Measurements from ENCODE around the gene PSMB7. TPM values are rescaled to one million over a fixed set of nuclear protein-coding genes. Genes with fewer than 3 reads are reported as not detected.

The PSMB7 gene
- total and polyA plus RNA-seq, 4 donors: 86.1 to 194 (median 149) TPM

DNA sequence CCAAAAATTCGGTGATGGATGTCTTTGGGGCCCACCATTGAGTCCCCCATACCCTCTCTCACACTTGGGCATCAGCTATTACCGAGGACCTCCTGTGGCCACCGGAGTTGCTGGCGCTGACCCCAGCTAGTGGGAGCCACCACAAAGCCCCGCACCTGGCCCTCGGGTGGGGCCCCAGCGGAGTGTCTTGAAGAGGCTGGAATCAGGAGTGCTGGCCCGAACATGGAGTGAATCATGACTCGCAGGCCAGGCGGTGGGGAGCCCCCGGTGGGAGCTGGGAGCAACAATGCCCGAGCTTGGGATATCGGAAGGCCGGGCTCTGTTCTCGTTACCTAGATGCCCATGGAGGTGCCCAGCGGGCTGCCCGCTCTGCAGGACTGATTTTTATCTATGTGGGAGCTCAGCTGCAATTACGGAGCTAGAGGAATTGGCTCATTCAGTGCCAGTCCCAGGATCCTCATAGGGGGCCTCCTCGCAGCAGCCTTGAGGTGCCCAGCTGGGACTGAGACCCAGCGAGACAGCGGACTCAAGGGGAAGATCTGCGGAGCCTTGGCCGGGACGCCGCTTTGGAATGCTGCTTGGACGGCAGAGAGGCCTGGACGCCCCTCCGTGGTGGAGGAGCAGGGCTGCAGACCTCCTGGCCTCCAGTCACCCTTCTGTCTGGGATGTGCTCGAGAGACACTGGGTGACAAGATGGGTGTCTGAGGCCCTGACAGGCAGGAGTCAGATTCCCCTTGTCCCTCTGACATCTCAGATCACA, 70.8 kb downstream of the PSMB7 start:
- no peak overlapping the region for H3K27ac ChIP-seq (ENCODE audit: low read depth in 1 of 2, low read length in 1 of 2)

DNA sequence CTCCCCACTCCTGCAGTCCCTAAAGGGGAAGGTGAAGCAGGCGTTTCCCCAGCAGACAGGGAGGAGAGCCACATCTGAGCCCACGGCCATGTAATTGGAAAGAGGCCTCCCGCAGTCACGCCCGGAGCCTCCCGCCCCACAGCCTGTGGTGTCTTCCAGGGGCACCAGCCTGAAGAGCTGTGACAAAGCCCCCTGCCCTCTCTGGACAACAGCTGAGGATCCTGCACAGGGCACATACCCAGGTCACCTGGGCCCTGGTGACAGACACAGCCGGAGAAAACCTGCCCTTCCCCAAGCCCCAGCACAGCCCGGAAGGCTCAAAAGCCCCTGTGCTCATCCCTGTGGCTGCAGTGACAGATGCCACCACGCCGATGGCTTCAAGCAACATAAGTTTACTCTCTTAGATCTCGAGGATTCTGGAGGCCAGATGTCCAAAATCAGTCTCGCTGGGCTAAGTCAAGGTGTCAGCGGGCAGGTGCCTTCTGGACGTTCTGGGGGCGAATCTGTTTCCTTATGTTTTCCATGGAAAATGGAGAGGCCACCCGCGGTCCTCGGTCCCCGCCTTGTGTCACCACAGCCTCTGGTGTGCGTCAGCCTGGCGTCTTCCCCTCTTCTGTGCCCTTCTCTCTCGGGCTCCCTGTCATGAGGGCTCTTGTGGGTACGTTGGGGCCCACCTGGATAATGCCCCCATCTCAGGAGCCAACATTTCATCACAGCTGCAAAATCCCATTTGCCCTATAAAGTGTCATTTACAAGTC, 71.5 kb downstream of the PSMB7 start:
- Histone ChIP-seq H3K27me3 (ENCODE audit: control insufficient read depth in 3 of 3, insufficient read depth in 3 of 3, low read length in 2 of 3) (no peaks in the 10 kb centered on the region), H3K4me1 (ENCODE audit: control insufficient read depth in 5 of 5, insufficient read depth in 5 of 5, low read length in 5 of 5) (peaks cover 0 to 18% (median 7%) of the 10 kb centered on the region in 5 donors), H3K9ac (ENCODE audit: insufficient read depth in 1 of 2, low read length in 2 of 2) (peak overlapping the region in 1 of 2 donors; percentile 25), H3K9me3 (ENCODE audit: control insufficient read depth in 4 of 4, insufficient read depth in 3 of 4, low read length in 3 of 4) (peaks cover 0 to 2% (median 0%) of the 10 kb centered on the region in 4 donors), H3K4me3 (no peak overlapping the region), H3K27ac (ENCODE audit: low read depth in 1 of 2, low read length in 1 of 2) (peak overlapping the region in 1 of 2 donors; percentile 29), H3K36me3 (ENCODE audit: control insufficient read depth in 4 of 4, insufficient read depth in 4 of 4, low read length in 4 of 4) (peaks cover 3 to 79% (median 14%) of the 10 kb centered on the region in 4 donors)
- DNase-seq: no peak
- TF ChIP-seq, protein P1, sequence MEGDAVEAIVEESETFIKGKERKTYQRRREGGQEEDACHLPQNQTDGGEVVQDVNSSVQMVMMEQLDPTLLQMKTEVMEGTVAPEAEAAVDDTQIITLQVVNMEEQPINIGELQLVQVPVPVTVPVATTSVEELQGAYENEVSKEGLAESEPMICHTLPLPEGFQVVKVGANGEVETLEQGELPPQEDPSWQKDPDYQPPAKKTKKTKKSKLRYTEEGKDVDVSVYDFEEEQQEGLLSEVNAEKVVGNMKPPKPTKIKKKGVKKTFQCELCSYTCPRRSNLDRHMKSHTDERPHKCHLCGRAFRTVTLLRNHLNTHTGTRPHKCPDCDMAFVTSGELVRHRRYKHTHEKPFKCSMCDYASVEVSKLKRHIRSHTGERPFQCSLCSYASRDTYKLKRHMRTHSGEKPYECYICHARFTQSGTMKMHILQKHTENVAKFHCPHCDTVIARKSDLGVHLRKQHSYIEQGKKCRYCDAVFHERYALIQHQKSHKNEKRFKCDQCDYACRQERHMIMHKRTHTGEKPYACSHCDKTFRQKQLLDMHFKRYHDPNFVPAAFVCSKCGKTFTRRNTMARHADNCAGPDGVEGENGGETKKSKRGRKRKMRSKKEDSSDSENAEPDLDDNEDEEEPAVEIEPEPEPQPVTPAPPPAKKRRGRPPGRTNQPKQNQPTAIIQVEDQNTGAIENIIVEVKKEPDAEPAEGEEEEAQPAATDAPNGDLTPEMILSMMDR (IDR thresholded peaks at IDR 0.05; ENCODE audit: control extremely low read depth, extremely low read depth): no peak
- WGBS, 2 donors: 86 to 90% methylated on average over 23 of the region's 23 CpGs
- ATAC-seq (ENCODE audit: insufficient read depth, low FRiP score): no peak

More for the DNA sequence above, 70.8 kb downstream of the PSMB7 start:
- 94% methylated on average over 29 of the region's 29 CpGs for WGBS, 2 donors
- ATAC-seq (ENCODE audit: insufficient read depth, low FRiP score) (no peak), DNase-seq (no peak)
- no peak overlapping the region for H3K9ac ChIP-seq (ENCODE audit: insufficient read depth in 1 of 2, low read length in 2 of 2)
- H3K36me3 ChIP-seq (ENCODE audit: control insufficient read depth in 4 of 4, insufficient read depth in 4 of 4, low read length in 4 of 4): peaks cover 3 to 82% (median 15%) of the 10 kb centered on the region in 4 donors
- TF ChIP-seq, protein P1 (IDR thresholded peaks at IDR 0.05; ENCODE audit: control extremely low read depth, extremely low read depth): no peak
- peaks cover 0 to 2% (median 0%) of the 10 kb centered on the region in 4 donors for H3K9me3 ChIP-seq (ENCODE audit: control insufficient read depth in 4 of 4, insufficient read depth in 3 of 4, low read length in 3 of 4)
- no peaks in the 10 kb centered on the region for H3K27me3 ChIP-seq (ENCODE audit: control insufficient read depth in 3 of 3, insufficient read depth in 3 of 3, low read length in 2 of 3)
- H3K4me1 ChIP-seq (ENCODE audit: control insufficient read depth in 5 of 5, insufficient read depth in 5 of 5, low read length in 5 of 5): peaks cover 0 to 18% (median 7%) of the 10 kb centered on the region in 5 donors
- H3K4me3 ChIP-seq: no peak overlapping the region

DNA sequence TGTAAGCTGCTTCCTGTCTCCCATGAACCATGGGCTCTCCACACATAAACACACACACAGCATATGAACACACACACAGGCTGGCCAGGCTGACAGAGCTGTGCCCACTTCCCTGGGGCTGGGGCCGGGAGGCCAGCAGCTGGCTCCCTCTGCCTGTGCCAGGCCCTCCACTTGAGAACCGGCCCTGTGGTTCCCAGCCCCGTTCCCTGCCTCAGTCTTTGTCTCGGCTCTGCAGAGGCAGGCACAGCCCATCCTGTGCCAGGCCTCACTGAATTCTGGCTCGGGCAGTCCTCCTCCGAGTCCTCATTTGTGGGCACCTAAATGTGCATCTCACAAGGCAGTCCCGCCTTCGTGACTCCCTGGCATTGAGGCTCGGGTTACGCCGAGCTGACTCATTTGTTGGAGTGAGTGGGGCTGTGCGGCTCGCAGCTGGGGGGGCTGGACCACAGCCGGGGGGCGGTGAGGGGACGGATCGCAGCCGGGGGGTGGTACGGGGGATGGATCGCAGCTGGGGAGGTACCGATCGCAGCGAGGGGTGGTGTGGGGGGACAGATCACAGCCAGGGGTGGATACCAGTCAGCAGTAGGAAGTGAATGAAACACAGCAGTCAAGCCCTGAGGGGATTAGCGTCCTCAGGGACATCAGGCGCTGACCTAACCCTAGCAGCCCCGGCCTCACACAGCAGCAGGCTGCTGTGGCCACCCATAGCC, 72.3 kb downstream of the PSMB7 start:
- TF ChIP-seq, protein P1 (IDR thresholded peaks at IDR 0.05; ENCODE audit: control extremely low read depth, extremely low read depth): no peak
- Histone ChIP-seq H3K36me3 (ENCODE audit: control insufficient read depth in 4 of 4, insufficient read depth in 4 of 4, low read length in 4 of 4) (peaks cover 0 to 71% (median 12%) of the 10 kb centered on the region in 4 donors), H3K9ac (ENCODE audit: insufficient read depth in 1 of 2, low read length in 2 of 2) (peak overlapping the region; percentile 25 to 43), H3K4me1 (ENCODE audit: control insufficient read depth in 5 of 5, insufficient read depth in 5 of 5, low read length in 5 of 5) (peaks cover 0 to 18% (median 7%) of the 10 kb centered on the region in 5 donors), H3K4me3 (no peak overlapping the region), H3K27me3 (ENCODE audit: control insufficient read depth in 3 of 3, insufficient read depth in 3 of 3, low read length in 2 of 3) (no peaks in the 10 kb centered on the region), H3K27ac (ENCODE audit: low read depth in 1 of 2, low read length in 1 of 2) (peak overlapping the region in 1 of 2 donors; percentile 29), H3K9me3 (ENCODE audit: control insufficient read depth in 4 of 4, insufficient read depth in 3 of 4, low read length in 3 of 4) (peaks cover 0 to 2% (median 0%) of the 10 kb centered on the region in 4 donors)
- WGBS, 2 donors: 66 to 71% methylated on average over 26 of the region's 26 CpGs
- DNase-seq (peak; percentile 88 to 94 (median 90)), ATAC-seq (ENCODE audit: insufficient read depth, low FRiP score) (peak; percentile 32)

All from lung (tissue), 12 donors.